ENCODE measurements around the gene ZNF407.

The ZNF407 gene

DNA sequence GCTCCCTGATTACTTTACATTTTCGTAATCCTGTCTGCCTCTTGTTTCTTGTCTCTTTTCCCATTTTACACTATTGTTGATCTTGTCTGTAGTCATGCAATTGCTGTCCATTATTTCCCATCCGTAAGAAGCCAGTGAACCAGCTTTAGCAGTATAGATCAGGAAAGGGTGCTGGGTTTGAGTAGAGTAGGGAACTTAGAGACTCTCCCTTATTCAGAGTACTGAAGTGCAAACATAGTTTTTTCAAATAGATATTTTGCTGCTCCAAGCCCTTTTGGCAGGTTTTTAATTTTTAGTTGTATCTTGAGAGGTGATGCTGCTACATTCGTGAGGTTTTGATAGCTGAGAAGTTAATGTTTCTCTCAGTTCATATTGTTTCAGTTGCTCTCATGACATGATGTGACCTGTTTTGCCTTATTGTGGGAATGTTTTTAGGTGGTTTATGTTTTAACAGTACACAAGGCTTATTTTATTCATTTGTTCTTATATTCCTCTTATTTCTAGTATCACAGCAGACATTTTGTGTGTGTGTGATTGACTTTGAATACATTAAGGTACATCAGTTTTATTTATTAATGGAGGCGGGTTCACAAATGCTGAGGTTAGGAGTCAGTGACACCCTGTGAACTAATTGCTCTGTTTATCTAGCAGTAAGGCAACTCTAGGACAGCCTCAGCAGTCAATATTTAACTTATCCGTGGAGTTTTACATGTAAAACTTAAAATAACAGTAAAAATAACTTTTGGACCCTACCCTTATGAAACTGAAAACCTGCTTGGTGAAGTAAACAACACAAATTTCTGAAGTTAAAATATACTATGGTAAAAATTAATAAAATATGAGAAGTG lies 118.4 kb downstream of the ZNF407 start:
- no peak for DNase-seq

DNA sequence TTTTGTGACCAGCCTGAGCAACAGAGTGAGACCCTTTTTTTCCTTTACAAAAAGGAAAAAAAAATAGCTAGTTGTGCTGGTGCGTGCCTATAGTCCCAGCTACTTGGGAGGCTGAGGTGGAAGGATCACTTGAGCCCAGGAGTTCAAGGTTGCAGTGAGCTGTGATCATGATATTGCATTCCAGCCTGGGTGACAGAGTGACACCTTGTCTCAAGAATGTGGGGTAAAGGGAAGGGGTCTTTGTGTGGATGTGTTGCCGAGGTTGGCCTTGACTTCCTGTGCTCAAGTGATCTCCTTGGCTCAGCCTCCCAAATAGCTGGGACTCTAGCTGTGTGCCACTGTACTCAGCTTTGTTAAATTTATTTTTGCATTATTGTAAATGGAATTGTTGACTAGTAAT lies 120.6 kb downstream of the ZNF407 start:
- no peak for DNase-seq

DNA sequence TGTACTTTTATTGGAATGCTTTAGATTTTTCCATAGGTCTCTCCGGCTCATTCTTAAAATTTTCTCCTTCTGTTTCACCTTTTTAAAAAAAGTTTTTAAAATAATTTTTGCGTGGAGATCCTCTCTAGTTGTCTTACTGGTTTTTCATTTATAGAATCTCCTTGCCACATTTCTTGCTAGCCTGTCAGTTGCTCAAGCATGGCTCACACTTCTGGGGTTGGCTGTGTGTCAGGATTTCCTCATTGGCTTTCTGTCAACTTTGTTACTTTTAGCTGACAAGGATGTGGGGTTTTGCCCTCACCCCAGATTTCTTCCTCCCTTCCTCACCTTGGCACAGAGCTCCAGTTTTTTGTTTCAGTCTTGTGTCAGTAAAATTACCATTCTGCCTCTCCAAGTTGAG lies 124.6 kb downstream of the ZNF407 start:
- DNase-seq: no peak

DNA sequence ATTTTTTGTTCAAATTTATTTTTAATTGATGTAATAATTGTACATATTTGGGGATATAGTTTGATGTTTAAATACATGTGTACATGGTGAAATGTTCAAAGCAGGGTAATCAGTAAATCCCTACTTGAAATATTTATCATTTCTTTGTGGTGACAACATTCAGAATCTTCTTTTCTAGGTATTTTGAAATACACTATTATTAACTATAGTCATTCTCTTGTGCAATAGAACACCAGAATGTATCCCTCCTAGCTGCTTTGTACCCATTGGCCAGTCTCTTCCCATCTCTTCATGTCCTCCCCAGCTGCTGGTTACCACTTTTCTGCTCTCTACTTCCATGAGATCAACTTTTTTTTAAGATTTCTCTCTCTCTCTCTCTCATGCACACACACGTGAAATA lies 126.5 kb downstream of the ZNF407 start:
- DNase-seq: no peak

DNA sequence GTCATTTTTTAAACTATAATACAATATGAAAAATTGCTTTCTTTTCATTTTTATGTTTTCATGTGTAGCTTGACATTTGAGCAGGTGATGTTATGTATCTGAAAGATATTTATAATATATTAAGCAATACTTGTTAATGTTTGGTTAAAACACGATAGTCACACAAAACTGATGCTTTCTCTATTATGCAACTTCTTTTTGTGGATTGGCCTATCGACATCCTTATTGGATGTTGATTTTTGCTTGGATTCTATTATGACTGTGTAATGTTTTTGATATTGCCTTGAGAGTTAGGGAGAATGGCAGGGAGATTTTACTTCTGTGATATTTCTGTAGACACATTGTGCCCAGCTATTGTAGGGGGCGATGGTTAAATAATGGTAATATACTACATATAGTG lies 128.0 kb downstream of the ZNF407 start:
- DNase-seq: no peak

DNA sequence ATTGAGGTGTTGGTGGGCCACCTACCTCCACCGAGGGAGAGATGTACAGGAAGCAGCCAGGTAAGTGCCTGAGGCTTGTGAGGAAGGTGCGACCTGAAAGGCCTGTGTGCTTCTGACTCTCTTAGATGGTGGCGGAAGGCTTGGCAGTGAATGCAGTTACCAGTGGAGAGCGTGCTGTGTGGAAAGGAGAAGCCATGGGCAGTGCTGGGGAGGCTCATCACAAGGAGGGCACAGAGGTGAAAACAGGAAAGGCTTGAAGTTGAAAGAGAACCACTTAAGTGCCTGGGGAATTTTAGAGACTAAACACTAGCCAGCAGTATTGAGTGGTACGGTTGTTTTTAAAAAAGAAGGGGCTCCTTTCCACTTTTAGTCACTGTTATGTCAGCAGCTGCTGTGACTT lies 130.9 kb downstream of the ZNF407 start:
- no peak for DNase-seq

DNA sequence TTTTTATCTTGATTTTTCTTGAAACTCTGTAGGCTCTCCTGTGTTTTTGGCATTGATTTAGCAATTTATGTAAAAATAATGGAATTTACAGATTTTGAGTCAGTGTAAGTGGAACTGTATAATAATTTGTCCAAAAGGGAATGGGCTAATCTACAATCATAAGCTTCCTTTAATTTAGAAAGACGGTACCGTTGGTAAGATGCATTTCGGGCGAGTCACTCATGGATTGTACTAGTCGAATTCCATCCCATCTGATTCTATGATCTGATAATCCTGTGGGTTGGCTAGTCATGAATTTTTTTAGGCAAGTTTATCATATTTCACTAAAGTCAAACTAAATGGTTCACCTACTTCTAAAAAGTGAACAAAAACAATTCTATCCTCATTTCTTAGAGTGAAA lies 133.4 kb downstream of the ZNF407 start:
- no peak for DNase-seq

DNA sequence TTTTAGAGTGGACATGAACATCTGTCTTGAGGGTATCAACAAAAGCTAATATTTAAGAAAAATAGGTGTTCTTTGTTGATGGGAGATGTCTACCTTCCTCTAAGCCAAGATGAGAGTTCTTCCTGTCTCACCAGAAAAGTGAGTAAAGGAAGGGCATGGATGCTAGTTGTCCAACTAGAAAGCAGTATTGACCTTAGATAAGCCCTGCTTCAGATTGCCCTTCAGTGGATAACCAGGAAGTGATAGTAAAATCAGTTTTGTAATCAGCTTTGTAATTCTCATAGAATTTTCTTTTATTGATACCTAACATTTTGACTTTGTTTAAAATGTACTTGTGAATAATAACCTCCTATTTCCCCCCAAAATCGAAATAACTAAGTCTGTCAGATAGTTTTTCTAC lies 134.7 kb downstream of the ZNF407 start:
- no peak for DNase-seq

DNA sequence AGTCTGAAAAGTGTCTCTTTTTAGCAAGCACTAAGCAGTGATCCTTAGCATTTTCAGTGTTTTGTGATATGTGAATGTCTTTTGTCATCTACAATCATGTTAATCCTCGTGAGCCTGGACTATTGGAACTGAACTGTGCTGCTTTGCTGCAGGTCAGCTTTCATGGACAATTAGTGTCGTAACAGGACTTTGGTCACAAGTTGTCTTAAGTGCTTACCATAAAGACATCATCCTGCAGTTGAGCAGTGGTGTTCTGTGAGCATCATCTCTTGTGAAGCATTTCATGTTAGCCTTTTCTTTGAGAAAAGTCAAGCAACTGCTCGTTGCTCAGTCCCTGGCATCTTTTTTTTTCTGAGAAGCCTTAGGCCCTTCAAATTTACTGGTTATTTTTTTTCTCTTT lies 135.9 kb downstream of the ZNF407 start:
- DNase-seq: no peak

DNA sequence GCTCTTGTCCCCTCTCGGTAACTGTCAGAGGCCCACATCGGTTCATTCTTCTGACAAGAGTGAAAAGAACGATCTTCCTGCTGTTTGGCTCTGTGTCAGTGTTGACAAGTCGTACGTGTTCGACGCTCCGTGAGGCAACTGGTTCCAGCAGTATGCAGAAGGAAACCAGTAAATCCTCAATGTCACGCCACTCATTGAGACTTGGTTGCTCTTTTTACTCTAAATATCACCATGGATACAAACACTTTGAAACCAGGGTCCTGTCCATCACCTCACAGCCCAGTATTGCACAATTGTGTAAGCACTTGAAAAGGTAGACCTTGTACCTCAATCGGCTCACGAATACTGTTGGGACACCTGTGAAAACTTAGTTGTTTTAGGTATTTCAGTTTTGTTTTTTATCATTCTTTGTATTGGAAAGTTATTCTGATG lies 136.4 kb downstream of the ZNF407 start:
- DNase-seq: no peak

DNA sequence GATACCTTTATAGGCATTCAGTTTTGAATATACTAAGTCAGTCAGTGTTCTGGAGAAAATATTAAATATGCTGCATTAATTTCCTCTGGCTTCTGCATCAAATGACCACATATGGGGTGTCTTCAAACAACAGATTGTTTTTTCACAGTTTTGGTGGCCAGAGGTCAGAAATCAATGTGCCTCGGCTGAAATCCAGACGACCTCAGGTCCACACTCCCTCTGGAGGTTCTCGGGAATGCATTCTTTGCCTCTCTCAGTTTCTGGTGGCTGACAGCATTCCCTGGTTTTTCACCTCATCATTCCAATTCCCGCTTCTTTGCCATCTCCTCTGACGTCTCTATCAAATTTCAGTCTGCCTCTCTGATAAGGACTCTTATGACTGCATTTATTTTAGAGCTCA lies 142.3 kb downstream of the ZNF407 start:
- no peak for DNase-seq

DNA sequence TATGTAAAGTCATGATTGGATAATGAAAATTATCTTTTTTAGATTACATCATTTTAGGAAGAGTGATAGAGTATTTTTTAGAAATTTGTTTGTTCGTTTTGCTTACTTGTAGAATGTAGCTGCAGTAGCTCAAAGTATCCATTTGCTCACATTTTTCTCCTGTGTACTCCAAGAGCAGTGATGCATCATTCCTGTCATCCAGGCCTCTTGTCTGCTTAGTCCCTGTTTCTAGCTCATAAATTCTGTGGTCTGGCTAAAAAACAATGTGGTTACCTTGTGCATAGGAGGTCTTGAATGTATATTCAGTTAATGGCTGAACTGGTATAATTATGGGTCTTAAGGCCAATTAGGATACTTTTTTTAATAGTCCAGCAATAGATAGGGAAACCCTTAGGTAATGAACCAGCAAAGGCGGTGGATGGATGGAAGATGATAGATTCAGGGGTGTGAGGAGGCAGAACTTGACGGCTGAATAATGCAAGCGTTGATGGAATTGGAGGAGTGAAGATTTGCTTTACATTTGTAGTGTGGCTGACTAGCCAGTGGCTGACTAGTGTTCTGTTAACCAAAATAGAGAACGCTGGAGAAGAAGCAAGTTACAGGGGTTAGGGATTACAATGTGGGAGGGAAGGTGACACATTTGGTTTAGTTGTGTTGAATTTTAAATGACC lies 145.0 kb downstream of the ZNF407 start:
- no peak for DNase-seq

DNA sequence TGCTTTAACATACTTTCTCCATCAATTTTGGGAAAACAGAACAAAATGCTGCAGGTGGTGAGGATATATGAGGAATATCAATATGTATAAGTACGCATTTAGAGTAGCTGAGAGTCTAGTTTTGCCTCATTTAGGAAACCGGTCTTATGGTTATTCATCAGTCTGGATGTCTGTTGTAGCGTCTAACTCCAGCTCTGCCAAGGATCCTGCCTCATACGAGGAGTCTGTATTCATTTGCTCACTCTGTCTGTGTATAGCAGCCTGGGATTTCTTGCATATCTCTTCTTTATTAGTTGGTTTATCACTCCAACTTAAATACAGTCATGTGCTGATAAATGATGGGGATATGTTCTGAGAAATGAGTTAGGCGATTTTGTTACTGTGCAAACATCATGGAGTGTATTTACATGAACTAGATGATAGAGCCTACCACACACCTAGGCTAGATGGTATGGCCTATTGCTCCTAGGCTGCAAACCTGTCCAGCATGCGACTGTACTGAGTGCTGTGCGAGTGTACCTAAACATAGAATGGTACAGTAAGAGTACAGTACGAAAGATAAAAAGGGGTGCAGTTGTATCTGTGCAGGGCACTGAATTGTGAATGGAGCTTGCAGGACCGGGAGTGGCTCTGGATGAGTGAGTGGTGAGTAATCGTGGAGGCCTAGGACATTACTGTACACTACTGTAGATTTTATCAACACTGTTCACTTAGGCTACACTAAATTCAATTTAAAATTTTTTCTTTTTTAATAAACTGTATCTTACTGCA lies 148.1 kb downstream of the ZNF407 start:
- DNase-seq: no peak

DNA sequence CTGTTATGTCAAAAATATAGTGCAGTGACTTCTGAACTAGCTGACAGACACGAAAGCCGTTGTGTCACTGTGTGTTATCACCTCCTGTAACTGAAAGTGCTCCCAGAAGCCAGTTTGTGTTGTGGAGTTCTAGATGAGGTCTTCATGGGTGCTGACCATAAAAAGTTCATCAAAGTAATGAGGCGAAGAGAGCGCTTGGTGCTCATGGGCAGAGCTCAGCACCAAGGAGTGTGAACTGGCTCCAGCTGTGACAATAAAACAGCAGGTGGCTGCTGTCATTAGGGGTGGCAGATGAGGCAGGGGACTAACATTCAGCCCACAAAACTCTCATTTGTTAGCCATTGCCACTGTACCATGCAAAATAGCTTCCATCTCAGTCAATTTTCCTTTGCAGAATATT lies 151.1 kb downstream of the ZNF407 start:
- no peak for DNase-seq

DNA sequence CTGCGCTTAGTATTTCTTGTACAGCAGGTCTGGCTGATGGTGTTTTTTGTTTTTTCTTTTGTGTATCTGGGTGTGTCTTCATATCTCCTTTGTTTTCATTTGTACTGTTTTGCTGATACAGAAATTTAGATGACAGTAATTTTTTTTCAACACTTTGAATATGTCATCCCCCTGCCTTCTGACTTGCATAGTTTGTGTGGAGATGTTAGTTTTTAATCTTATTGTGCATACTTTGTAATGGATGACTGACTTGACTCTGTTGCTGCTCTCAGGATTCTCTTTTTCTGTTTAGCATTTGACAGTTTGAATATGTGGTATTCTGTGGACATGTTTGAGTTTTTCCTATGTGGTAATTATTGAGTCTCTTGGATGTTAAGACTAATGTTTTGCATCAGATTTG lies 161.3 kb downstream of the ZNF407 start:
- DNase-seq: no peak

DNA sequence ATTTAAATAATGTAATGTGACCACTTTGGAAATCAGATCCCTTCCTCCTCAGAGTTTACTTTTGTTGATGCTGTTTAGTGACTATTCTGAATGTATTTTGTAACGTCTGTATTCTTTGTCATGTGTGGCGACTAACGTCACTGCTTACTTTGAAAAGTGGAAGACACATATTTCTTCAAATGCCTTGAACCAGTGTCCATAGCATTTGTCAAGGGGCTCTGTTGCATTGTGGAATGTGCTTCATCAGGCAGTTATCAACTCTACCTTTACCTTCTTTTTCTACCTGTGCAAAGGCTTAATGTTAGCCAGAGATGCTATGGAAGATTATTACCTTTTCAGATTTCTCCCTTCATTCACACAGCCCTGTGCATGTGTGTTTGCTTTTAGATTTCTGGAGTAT lies 162.4 kb downstream of the ZNF407 start:
- DNase-seq: no peak

DNA sequence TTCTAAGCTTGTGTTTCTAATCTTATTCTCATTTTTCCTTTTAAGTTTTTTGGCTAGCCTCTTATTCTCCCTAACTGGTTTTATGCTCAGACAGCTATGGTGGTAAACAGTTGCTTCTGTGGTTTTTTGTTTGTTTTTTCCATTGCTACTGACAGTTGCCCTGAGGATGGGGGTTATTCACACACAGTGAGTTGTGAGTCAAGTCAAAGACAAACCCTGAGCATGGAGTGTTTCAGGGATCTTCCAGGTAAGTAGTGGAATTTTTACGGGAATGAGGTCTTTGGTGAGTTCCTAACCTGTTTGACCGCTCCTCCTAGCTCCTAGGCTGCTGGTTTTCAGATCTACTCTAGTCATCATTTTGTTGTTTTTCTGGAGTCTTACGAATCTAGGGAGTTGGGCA lies 162.8 kb downstream of the ZNF407 start:
- no peak for DNase-seq

DNA sequence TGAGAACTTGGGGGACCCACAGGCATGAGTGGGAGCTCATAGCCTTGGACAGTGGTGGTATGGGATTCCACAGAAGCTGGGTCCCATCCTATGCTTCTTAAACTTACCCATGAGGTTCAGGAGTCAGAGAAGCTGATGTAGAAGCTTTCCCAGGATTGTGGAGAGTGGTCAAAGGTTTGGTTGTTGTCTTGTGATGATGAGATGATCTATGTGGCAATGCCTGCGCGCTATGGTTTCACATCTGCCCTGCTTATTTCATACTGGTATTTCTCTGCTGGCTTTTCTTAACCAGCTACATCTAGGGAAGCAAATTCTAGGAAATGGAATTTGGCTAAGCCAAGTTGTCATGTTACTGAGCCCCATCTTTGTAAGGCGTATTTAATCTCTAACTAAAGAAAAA lies 168.6 kb downstream of the ZNF407 start:
- DNase-seq: no peak

DNA sequence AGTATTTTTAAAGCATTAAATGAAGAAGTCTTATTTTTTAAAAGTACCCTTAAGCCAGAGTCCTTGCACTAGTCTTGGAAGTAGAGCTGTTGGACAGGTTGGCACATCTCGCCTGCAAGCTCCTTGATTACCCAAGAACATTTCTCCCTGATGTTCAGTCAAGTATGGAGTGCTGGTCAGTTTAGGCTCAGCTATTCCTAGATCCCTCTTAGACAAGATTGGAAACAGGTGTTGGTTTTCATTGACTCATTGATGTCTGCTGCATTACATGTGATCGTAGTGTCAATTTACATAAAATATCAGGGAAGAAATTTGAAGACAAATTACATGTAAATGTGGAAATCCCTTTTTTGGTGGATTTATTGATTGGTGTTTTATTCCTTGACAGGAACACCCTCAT lies 170.4 kb downstream of the ZNF407 start:
- no peak for DNase-seq

DNA sequence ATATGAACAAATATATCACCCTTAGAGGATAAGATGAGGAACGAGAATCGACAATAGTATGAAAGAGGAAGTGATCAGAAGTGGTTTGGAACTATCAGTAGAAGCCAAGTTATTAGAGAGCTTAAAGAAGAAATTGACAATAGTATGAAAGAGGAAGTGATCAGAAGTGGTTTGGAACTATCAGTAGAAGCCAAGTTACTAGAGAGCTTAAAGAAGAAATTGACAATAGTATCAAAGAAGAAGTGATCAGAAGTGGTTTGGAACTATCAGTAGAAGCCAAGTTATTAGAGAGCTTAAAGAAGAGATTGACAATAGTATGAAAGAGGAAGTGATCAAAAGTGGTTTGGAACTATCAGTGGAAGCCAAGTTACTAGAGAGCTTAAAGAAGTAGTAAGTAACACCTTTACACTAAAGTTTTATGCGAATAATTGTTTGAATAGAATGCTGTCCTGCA lies 175.5 kb downstream of the ZNF407 start:
- DNase-seq: no peak

DNA sequence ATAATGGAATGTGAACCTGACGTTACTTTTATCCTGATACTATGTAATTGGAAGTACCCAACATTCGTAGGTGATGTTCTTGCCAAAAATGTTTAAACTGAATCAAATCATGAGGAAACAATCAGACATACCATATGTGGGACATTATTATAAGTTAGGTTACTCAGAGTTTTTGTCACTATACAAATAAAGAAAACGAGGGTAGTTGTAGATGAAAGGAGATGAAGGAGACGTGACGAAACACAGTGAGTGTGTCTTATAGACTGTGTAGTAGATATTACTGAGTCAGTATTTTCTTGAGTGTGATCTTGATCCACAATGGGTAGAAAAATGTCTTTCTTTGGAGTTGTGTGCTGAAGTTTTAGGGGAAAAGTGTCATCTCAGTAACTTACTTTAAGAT lies 176.8 kb downstream of the ZNF407 start:
- DNase-seq: no peak

DNA sequence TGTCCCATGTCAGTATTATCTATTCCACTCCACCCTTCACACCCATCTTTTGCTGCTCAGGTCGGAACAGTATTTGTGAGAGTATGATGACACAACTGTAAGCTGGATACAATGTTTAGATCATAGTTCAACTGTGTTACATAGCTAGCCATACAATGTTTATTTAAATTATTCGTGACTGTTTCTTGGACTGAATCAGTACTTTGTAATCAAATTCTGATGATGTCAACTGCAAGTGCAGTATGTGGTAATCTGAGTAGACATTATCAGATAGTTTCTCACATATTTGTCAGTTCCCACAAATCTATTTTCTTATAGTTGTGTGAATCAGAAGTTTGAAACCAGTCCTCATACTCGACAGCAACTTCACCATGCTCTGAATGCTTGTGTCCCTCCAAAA lies 177.6 kb downstream of the ZNF407 start:
- DNase-seq: no peak
